ENCODE measurements around the gene GALNT6.
"Not testable (repeated sequence)": the region's sequence is repeated elsewhere in the genome, so short reads cannot be mapped to it uniquely, and the experiment has no call there.

GALNT6 gene

DNA sequence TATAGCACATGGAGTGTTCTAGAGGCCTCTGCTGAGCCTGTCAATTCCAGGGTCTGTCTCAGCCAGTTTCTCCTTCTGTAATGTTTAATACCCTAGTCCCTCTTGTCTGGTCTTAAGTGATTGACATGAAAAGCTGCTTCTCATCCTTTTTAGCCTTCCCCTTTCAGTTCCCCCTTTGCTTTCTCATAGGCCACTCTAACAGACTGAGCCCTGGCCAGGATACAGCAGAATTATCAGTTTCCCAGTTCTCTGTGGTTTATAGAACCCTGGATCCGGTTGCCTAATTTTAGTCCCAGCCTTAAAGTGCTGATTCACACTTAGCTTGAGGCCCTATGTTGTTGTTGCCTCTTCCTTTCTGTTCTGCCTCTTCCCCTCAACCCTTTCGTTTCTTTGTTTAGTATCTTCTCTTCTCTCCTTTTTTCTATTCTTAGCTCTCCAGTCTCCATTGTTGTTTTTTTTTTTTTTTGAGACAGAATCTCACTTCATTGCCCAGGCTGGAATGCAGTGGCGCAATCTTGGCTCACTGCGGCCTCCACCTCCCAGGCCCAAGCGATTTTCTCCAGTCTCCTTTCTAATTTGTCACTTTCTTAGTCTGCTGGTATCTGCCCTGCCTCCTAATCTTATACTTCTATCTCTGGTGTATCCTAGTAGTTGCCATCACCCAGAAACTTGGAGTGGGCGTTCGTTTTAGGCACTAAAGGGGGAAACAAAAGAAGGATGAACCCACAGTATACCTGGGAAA lies 64.3 kb downstream of the GALNT6 start:
- in situ Hi-C loops (cut with HindIII; ENCODE audit: low sequenced_read_pairs) = no loop called here

GRCh38 chr12:51324953-51325352 lies 66.3 kb downstream of the GALNT6 start:
- in situ Hi-C loops (cut with HindIII; ENCODE audit: low sequenced_read_pairs) = no loop called here

- in situ Hi-C loops (cut with HindIII; ENCODE audit: low sequenced_read_pairs) = no loop called here
These were observed 67.0 kb downstream of the GALNT6 start, which contains the start of gene BIN2 for GRCh38 chr12:51323966-51324895. Gene BIN2, minus strand, starts transcription at chr12:51324174. Its CDS starts 72 bp downstream, at chr12:51324102.

GRCh38 chr12:51323317-51323960 lies 67.8 kb downstream of the GALNT6 start:
- in situ Hi-C loops (cut with HindIII; ENCODE audit: low sequenced_read_pairs) = no loop called here

DNA sequence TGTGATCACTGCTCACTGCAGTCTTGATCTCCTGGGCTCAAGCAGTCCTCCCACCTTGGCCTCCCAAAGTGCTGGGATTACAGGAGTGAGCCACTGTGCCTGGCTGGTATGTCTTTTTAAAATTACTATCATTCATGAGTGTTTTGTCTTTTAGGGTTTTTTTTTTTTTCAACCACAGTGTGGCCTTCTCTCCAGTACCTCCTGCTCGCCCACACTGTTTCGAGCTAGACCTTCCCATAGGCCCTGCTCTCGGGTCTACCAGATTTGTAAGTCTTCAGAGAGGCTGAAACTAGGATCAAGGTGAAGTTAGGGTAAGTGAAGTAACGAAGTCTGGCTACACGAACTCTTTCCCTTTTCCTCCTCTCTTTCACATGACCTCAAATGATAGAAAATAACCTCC lies 68.8 kb downstream of the GALNT6 start:
- in situ Hi-C loops (cut with HindIII; ENCODE audit: low sequenced_read_pairs) = no loop called here

- in situ Hi-C loops (cut with HindIII; ENCODE audit: low sequenced_read_pairs) = no loop called here
These were observed 69.3 kb downstream of the GALNT6 start for GRCh38 chr12:51321882-51322281.

DNA sequence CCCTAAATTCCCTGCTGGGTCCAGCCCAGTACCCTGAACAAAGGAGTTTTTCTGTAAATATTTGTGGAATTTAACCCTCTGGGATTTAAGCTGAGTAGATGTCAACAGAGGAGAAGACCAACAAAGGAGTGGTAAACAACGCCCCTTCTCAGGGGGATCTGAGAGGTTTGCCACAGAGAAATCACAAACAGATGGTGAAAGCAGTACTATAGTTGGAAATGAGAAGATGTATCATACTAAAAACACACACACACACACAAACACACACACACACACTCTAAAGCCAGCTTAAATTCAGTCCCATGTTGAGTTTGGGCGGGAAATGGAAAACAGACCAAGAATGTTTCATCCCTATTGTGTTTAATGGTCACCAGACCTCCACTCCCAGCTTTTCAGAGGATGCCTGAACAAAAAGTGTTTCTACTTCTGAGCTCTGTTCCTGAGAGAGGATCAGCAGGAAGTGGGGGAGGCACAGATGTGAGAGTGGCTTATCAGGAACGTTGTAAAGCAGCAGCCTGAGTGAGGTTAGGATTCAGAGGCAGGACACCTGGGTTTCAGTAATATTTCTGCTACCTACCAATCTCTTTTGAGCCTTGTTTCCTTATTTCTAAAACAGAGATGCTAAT lies 70.4 kb downstream of the GALNT6 start:
- in situ Hi-C loops (cut with HindIII; ENCODE audit: low sequenced_read_pairs) = no loop called here

DNA sequence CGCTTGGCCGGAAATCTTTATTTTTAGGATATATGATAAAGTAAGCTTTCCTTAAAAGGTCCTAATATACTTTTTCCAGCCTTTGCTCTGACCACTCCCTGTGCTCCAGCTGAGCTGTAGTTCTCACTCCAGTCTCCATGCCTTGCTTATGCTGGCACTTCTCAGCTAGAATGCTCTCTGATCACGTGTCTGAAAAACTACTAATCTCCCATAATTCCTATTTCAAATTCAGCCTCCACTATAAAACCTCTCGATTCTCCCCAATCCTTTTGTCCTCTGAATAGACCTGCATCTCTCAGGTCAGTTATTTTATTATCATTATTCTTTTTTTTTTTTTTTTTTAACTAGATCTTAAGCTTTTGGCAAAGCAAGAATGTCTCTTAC lies 70.9 kb downstream of the GALNT6 start:
- in situ Hi-C loops (cut with HindIII; ENCODE audit: low sequenced_read_pairs) = no loop called here

- in situ Hi-C loops (cut with HindIII; ENCODE audit: low sequenced_read_pairs) = no loop called here
These were observed 72.2 kb downstream of the GALNT6 start for GRCh38 chr12:51318846-51319599.

GRCh38 chr12:51318057-51318806 lies 73.0 kb downstream of the GALNT6 start:
- in situ Hi-C loops (cut with HindIII; ENCODE audit: low sequenced_read_pairs) = not testable (repeated sequence)

- in situ Hi-C loops (cut with HindIII; ENCODE audit: low sequenced_read_pairs) = no loop called here
These were observed 79.8 kb downstream of the GALNT6 start for GRCh38 chr12:51311389-51311788.

GRCh38 chr12:51307655-51308593 lies 83.3 kb downstream of the GALNT6 start:
- in situ Hi-C loops (cut with HindIII; ENCODE audit: low sequenced_read_pairs) = no loop called here

GRCh38 chr12:51306507-51306906 lies 84.7 kb downstream of the GALNT6 start:
- in situ Hi-C loops (cut with HindIII; ENCODE audit: low sequenced_read_pairs) = no loop called here

Measured in DLD1 (cell line).